ENCODE results near the gene ZNF107. TPM values are rescaled to one million over a fixed set of nuclear protein-coding genes. Genes with fewer than 3 reads are reported as not detected.
"Not testable (repeated sequence)": the region's sequence is repeated elsewhere in the genome, so short reads cannot be mapped to it uniquely, and the experiment has no call there.

The ZNF107 gene
- total RNA-seq, 2 experiments from 2014 or later = 17.8 to 25.6 TPM

DNA sequence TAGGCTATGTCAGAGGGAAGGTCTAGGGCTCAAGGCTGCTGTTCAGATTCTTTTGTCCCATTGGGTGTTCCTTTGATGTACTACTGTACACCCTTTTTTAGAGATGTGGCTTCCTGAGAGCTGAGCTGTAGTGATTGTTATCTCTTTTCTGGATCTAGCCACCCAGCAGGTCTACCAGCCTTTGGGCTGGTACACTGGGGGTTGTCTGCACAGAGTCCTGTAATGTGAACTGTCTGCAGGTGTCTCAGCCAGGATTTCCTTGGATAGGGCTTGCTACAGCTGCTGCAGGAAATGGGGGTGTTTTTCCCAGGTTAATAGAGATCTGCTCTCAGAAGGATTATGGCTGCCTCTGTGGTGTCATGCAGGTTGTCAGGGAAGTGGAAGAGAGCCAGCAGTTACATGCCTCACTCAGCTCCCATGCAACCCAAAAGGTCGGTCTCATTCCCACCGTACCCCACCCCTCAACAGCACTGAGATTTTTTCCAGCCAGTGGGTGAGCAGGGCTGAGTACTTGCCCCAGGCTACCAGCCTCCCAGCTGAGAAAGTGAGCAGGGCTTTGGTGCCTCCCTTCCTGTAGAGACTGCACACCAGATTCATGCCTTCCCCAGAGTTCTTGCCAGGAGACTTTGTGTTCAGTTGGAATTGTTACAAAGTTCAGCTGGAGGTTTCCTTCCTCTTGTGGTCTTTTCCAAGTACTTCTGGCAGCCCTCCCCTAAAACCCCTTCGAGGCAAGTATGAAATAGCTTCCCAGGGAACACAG, 63.3 kb downstream of the ZNF107 start:
- Mint-ChIP-seq H3K4me1 (no peaks in the 10 kb centered on the region), H3K27ac (no peak overlapping the region), H3K9me3 (ENCODE audit: low read depth) (peaks cover 33% of the 10 kb centered on the region), H3K4me3 (no peak overlapping the region), H3K36me3 (no peaks in the 10 kb centered on the region), H3K27me3 (no peaks in the 10 kb centered on the region)
- no peak for ATAC-seq
- CTCF ChIA-PET = no interaction called here
- DNase-seq = no peak

DNA sequence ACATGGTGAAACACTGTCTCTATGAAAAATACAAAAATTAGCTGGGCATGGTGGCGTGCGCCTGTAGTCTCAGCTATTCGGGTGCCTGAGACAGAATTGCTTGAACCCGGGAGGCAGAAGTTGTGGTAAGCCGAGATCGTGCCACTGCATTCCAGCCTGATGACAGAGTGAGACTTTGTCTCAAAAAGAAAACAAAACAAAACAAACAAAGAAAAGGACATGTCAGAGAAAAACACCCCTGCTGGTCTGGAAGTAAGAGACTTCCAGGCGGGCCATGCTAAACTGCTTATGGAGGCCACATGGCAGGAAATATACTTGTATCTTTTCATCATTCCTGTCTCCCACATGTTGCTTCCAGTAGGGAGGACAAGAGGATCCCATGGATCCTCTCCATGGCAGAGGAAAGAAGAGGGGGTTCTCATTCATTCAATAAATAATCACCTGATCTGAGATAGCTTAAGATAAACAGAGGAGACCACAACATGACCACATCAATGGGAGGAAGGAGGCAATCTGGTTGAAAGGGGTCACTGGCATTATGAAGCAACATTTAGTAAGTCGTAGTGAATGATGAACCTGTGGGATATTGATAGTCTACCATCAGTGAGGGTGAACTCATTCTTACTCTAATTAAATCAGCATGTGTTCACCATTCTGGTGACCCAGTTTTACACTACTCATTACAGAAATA, 67.8 kb downstream of the ZNF107 start:
- Mint-ChIP-seq H3K4me3 (no peak overlapping the region), H3K4me1 (no peaks in the 10 kb centered on the region), H3K36me3 (no peaks in the 10 kb centered on the region), H3K27me3 (no peaks in the 10 kb centered on the region), H3K27ac (no peak overlapping the region), H3K9me3 (ENCODE audit: low read depth) (peaks cover 9% of the 10 kb centered on the region)
- ATAC-seq (no peak), DNase-seq (no peak)
- CTCF ChIA-PET = no interaction called here

DNA sequence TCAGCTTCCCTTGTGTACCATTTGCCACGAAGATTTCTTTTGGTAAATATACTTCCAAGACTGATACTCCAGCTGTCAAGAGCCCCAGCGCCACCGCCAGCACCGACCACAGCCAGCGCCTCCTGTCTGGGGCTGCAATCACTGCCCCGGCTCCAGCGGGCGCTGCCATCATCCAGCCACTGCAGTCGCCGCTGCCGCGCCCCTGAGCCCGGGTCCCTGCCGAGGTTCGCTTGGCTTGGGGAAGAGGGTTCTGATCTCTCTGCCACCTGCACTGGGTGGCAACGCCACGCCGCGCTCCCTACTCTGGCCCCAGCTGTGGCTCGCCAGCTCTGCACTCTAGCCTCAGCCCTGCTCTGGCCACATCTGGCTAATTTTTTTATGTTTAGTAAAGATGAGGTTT, 70.6 kb downstream of the ZNF107 start:
- Mint-ChIP-seq H3K36me3 (no peaks in the 10 kb centered on the region), H3K9me3 (ENCODE audit: low read depth) (peaks cover 10% of the 10 kb centered on the region), H3K27ac (no peak overlapping the region), H3K27me3 (no peaks in the 10 kb centered on the region), H3K4me3 (no peak overlapping the region), H3K4me1 (no peaks in the 10 kb centered on the region)
- no peak for ATAC-seq
- no peak for DNase-seq
- CTCF ChIA-PET = no interaction called here

DNA sequence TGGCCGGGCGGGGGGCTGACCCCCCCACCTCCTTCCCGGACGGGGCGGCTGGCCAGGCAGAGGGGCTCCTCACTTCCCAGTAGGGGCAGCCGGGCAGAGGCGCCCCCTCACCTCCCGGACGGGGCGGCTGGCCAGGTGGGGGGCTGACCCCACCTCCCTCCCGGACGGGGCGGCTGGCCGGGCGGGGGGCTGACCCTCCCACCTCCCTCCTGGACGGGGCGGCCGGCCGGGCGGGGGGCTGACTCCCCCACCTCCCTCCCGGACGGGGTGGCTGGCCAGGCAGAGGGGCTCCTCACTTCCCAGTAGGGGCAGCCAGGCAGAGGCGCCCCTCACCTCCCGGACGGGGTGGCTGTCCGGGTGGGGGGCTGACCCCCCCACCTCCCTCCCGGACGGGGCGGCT, 72.5 kb downstream of the ZNF107 start:
- not testable (repeated sequence) for H3K27ac Mint-ChIP-seq, H3K36me3 Mint-ChIP-seq

DNA sequence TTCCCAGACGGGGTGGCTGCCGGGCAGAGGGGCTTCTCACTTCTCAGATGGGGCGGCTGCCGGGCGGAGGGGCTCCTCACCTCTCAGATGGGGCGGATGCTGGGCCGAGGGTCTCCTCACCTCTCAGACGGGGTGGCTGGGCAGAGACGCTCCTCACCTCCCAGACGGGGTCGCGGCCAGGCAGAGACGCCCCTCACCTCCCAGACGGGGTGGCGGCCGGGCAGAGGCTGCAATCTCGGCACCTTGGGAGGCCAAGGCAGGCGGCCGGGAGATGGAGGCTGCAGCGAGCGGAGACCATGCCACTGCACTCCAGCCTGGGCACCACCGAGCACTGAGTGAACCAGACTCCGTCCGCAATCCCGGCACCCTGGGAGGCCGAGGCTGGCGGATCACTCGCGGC, 73.0 kb downstream of the ZNF107 start:
- CTCF ChIA-PET; DNase-seq; H3K9me3 Mint-ChIP-seq (ENCODE audit: low read depth); ATAC-seq; H3K4me3 Mint-ChIP-seq; H3K27ac Mint-ChIP-seq; H3K4me1 Mint-ChIP-seq; H3K27me3 Mint-ChIP-seq; H3K36me3 Mint-ChIP-seq: not testable (repeated sequence)

More for the DNA sequence above, 72.5 kb downstream of the ZNF107 start:
- H3K27me3 Mint-ChIP-seq, H3K4me1 Mint-ChIP-seq, CTCF ChIA-PET, ATAC-seq, DNase-seq, H3K4me3 Mint-ChIP-seq: not testable (repeated sequence)
- peaks cover 10% of the 10 kb centered on the region for H3K9me3 Mint-ChIP-seq (ENCODE audit: low read depth)

DNA sequence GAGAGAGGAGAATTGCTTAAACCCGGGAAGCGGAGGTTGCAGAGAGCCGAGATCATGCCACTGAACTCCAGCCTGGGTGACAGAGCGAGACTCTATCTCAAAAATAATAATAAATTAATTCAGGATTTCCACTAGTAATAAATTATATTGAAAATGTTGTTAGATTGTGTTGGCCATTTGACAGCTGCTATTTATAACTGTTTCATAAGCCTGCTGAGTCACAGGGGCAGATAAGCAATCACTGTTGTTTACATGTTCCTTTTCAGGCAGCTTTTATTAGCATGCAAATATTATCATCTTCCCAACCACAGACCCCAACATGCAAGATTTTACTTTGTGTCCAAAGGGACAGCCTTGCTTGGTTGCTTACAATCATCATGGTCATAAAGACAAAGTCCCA, 78.7 kb downstream of the ZNF107 start:
- Mint-ChIP-seq H3K27me3 (no peaks in the 10 kb centered on the region), H3K9me3 (ENCODE audit: low read depth) (peaks cover 8% of the 10 kb centered on the region), H3K4me1 (no peaks in the 10 kb centered on the region), H3K36me3 (no peaks in the 10 kb centered on the region), H3K27ac (no peak overlapping the region), H3K4me3 (no peak overlapping the region)
- DNase-seq (no peak), ATAC-seq (no peak)
- CTCF ChIA-PET = no interaction called here

DNA sequence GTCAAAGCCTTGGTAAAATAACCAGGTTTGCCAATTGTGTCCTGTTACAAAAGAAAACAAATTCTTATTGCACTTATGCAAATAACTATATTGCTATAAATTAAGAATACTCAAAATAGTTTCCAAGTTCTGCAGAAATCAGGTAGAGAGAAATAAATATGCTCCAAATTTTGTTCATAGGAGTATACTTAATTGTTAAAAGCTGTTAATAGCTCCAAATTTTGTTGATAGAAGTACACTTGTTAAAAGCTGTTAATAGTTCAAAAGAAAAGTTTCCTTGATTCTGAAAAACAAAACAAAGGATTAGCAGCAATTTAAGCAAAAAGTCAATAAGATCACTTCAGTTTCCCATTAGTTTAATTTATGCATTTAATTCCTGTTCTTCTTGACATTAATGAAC, 81.9 kb downstream of the ZNF107 start:
- ATAC-seq = no peak
- H3K9me3 Mint-ChIP-seq (ENCODE audit: low read depth) = peaks cover 7% of the 10 kb centered on the region
- CTCF ChIA-PET = no interaction called here

DNA sequence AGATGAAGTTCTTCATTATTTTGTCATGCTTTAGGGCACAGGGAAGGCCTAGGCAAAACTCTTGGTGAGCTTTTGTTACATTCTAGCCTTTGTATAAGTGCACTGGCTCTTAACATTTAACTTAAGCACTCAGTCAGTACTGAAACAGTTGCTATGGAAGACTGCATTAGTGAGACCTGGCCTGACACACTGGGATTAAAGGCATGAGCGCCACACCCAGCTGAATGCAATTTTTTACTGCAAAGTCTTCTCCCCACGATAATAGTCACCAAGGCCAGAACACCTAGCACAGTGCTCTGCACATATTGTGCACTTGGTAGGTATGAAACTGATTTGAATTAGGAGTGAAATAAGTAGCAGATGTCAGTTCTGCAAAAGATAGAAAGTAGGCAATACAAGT, 87.1 kb downstream of the ZNF107 start:
- no peak for ATAC-seq
- Mint-ChIP-seq H3K27ac (no peak overlapping the region), H3K9me3 (ENCODE audit: low read depth) (peaks cover 6% of the 10 kb centered on the region), H3K4me1 (no peaks in the 10 kb centered on the region), H3K27me3 (no peaks in the 10 kb centered on the region), H3K4me3 (no peak overlapping the region), H3K36me3 (peaks cover 1% of the 10 kb centered on the region)
- no peak for DNase-seq
- CTCF ChIA-PET = no interaction called here

More for the DNA sequence above, 81.9 kb downstream of the ZNF107 start:
- no peaks in the 10 kb centered on the region for H3K36me3 Mint-ChIP-seq
- H3K4me3 Mint-ChIP-seq = no peak overlapping the region
- H3K4me1 Mint-ChIP-seq = no peaks in the 10 kb centered on the region
- no peak overlapping the region for H3K27ac Mint-ChIP-seq
- no peaks in the 10 kb centered on the region for H3K27me3 Mint-ChIP-seq
- no peak for DNase-seq

DNA sequence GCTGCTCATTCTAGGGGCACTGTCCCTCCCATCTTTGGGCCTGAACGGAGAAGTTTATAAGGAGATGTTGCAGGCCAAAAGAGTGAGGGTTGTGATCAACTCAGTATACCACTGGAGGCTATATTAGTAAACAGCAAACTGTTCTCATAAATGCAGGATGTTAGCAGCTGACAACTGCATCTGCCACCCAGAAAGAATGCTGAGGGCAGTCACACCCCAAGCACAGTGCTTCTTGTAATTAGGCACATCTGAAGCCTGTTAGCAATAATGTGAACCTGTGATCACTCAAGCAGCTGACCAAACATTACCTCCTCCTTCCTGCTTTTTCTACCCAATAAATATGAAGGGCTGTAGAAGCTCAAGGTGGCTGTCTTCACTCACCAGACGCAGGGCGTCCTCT, 89.9 kb downstream of the ZNF107 start:
- Mint-ChIP-seq H3K4me3 (no peak overlapping the region), H3K9me3 (ENCODE audit: low read depth) (peaks cover 6% of the 10 kb centered on the region), H3K27ac (no peak overlapping the region), H3K36me3 (peaks cover 1% of the 10 kb centered on the region), H3K4me1 (no peaks in the 10 kb centered on the region), H3K27me3 (no peaks in the 10 kb centered on the region)
- DNase-seq (no peak), ATAC-seq (no peak)
- CTCF ChIA-PET = interaction anchor here (0.8 kb wide), 1 partner anchor 16 kb away, joined by 4 read pairs; no protein-coding TSS in a partner anchor

DNA sequence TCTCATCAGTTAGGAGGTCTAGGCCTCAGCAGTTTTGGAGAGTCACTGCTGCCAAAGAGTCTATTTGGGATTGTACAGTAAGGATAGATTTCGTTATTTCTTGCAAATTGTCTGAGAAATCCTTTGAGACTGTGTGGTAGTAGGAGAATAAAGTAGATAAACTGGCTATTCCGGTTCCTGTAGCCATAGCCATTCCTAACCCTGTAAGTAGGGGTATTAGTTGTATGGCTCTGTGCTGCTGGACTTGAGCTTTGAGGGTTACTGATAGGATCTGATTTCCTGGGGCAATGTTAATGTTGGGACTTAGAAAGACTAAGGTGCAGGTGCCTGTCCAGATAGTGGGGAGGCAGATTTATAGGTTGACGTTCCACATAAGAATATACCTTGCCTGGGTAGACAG, 92.2 kb downstream of the ZNF107 start:
- ATAC-seq = no peak
- no peak overlapping the region for H3K27ac Mint-ChIP-seq
- no peaks in the 10 kb centered on the region for H3K27me3 Mint-ChIP-seq
- H3K36me3 Mint-ChIP-seq = peaks cover 1% of the 10 kb centered on the region
- no peak overlapping the region for H3K4me3 Mint-ChIP-seq
- peaks cover 3% of the 10 kb centered on the region for H3K9me3 Mint-ChIP-seq (ENCODE audit: low read depth)
- no peaks in the 10 kb centered on the region for H3K4me1 Mint-ChIP-seq
- CTCF ChIA-PET = no interaction called here
- DNase-seq = no peak

Small RNAs within 50 kb of the gene (microRNA-seq; reads per million reads assigned to microRNA genes)
- gene MIR6839 = not detected

Other genes starting within 250 kb of the ZNF107 start
- gene ZNF680, start 103.1 kb upstream of the ZNF107 start, total RNA-seq = 10 to 100 TPM; 11.9 to 22.4 TPM
- gene ZNF138, start 128.3 kb downstream of the ZNF107 start, total RNA-seq = 10 to 100 TPM in 1 of 2 experiments, 1 to 10 TPM in 1; 6.9 to 11.0 TPM
- 10 to 100 TPM in 1 of 2 experiments, 1 to 10 TPM in 1; 8.4 to 13.6 TPM for gene ZNF273, start 237.1 kb downstream of the ZNF107 start, total RNA-seq